Ovary (tissue), 3 donors: Measurements from ENCODE around the gene CDC42BPA.

Source experiments
- CTCF ChIP-seq, 3 donors: fragments of 450-650 bp in 2 of 3; fragments of 200-600 bp in 1 of 3; IDR thresholded peaks; one replicate each; pipeline versions ENCODE4 v1.5.1 to v1.8.0; 2016 to 2022; ENCODE audit warnings: antibody characterized with exemption in 3 of 3, mild to moderate bottlenecking in 1 of 3
- POLR2A ChIP-seq: fragments of 450-650 bp; IDR thresholded peaks from one replicate; pipeline ENCODE4 v1.6.1; 2017; ENCODE audit warnings: antibody characterized with exemption, mild to moderate bottlenecking, moderate library complexity
- donor health status: DM: no; HTN: no; CAD: no.

GRCh38 chr1:227062306-227062705 lies 256.0 kb downstream of the CDC42BPA start:
- no peak for TF ChIP-seq POLR2A
- no peak for TF ChIP-seq CTCF (IDR thresholded peaks at IDR 0.05)
